H1 (cell line): ENCODE data around the gene PKP3. TPM values are rescaled to one million over a fixed set of nuclear protein-coding genes. Genes with fewer than 3 reads are reported as not detected.

ENCODE experiments used
- CTCF ChIA-PET: fragments of 300-600 bp; sonication (Branson Sonifier 250); formaldehyde crosslinking; loops from one replicate; lab custom pipeline; 2021; ENCODE audit not compliant: partially characterized antibody; lab: Charles Lee
- POLR2A ChIA-PET: fragments of 300-600 bp; sonication (Branson Sonifier 250); formaldehyde crosslinking; loops from one replicate; lab custom pipeline; 2021; ENCODE audit warnings: inconsistent platforms; ENCODE audit not compliant: partially characterized antibody; lab: Charles Lee
- DNase-seq, 2 experiments: peaks; one replicate each; pipeline versions ENCODE4 v3.0.0 to v3.0.0-alpha.2; 2010 to 2022; ENCODE audit warnings: low spot score in 2 of 2, low read depth in 1 of 2, mixed read lengths in 1 of 2
- FAIRE-seq: peaks from 2 replicates; lab custom pipeline; 2011; peaks lifted over from hg19 to GRCh38; lab: Jason Lieb, UNC
- H2AFZ ChIP-seq: 2 replicates; pipeline ENCODE4 v1.8.1; 2012; ENCODE audit warnings: low read length, inconsistent platforms
- H2AK5ac ChIP-seq: 2 replicates; pipeline ENCODE4 v1.6.1; 2013; ENCODE audit warnings: low read depth, low read length
- H2BK120ac ChIP-seq: replicated peaks from 2 replicates; pipeline ENCODE3; 2013; ENCODE audit warnings: low read depth, low read length, inconsistent platforms
- H2BK12ac ChIP-seq: 2 replicates; pipeline ENCODE4 v1.6.1; 2013; ENCODE audit warnings: low read depth, low read length
- H2BK15ac ChIP-seq: 2 replicates; pipeline ENCODE4 v1.6.1; 2013; ENCODE audit warnings: low read length
- H2BK20ac ChIP-seq: 2 replicates; pipeline ENCODE4 v1.6.1; 2013; ENCODE audit warnings: low read length
- H2BK5ac ChIP-seq: 2 replicates; pipeline ENCODE4 v1.6.1; 2013; ENCODE audit warnings: low read depth, low read length
- H3K14ac ChIP-seq: 2 replicates; pipeline ENCODE4 v1.6.1; 2013; ENCODE audit warnings: inconsistent platforms; ENCODE audit not compliant: insufficient read length
- H3K18ac ChIP-seq: 2 replicates; pipeline ENCODE4 v1.6.1; 2013; ENCODE audit warnings: low read length; ENCODE audit errors: extremely low read depth
- H3K23ac ChIP-seq: 2 replicates; pipeline ENCODE4 v1.6.1; 2013; ENCODE audit warnings: inconsistent platforms; ENCODE audit not compliant: insufficient read length
- H3K23me2 ChIP-seq: 2 replicates; pipeline ENCODE4 v1.6.1; 2013; ENCODE audit warnings: low read depth, low read length
- H3K27ac ChIP-seq: 2 replicates; pipeline ENCODE4 v1.6.1; 2011; ENCODE audit warnings: low read depth, low read length, inconsistent platforms
- H3K27me3 ChIP-seq, 4 experiments: replicated peaks in 1 of 4; 1 replicate in 1 of 4; 2 replicates in 3 of 4; pipeline versions ENCODE4 v1.6.1 to v1.8.1; 2011 to 2013; ENCODE audit warnings: low read length in 3 of 4, mild to moderate bottlenecking in 3 of 4, inconsistent platforms in 2 of 4, mixed read lengths in 2 of 4, moderate library complexity in 1 of 4; ENCODE audit not compliant: control insufficient read depth in 3 of 4, insufficient read depth in 3 of 4; ENCODE audit errors: extremely low read depth in 1 of 4
- H3K36me3 ChIP-seq, 4 experiments: 2 replicates each; pipeline versions ENCODE4 v1.6.1 to v1.8.1; 2011 to 2013; ENCODE audit warnings: mild to moderate bottlenecking in 4 of 4, low read length in 3 of 4, moderate library complexity in 2 of 4, control low read depth in 1 of 4, inconsistent platforms in 1 of 4; ENCODE audit not compliant: insufficient read depth in 4 of 4, control insufficient read depth in 2 of 4
- H3K4ac ChIP-seq: replicated peaks from 2 replicates; pipeline ENCODE3; 2013; ENCODE audit warnings: low read length, low read depth, mixed read lengths, inconsistent platforms; ENCODE audit not compliant: insufficient read length
- H3K4me1 ChIP-seq, 4 experiments: replicated peaks in 1 of 4; 1 replicate in 1 of 4; 2 replicates in 3 of 4; pipeline versions ENCODE4 v1.6.1 to v1.8.1; 2011 to 2013; ENCODE audit warnings: low read length in 3 of 4, inconsistent platforms in 2 of 4, mixed read lengths in 1 of 4; ENCODE audit not compliant: insufficient read depth in 4 of 4, control insufficient read depth in 3 of 4
- H3K4me2 ChIP-seq, 2 experiments: 2 replicates each; pipeline versions ENCODE4 v1.6.1 to v1.8.1; 2011 to 2013; ENCODE audit warnings: low read depth in 2 of 2, low read length in 2 of 2, control low read depth in 1 of 2, inconsistent platforms in 1 of 2, mild to moderate bottlenecking in 1 of 2; ENCODE audit not compliant: insufficient read depth in 1 of 2
- H3K4me3 ChIP-seq, 4 experiments: fragments of 200-600, 300-600 bp in 1 of 4; sonication (generic), shearing (Covaris generic), sonication (Bioruptor Twin) in 1 of 4; 2 replicates each; pipeline versions ENCODE4 v1.5.1 to v1.8.1; 2011 to 2016; ENCODE audit warnings: low read length in 4 of 4, low read depth in 3 of 4, control low read depth in 2 of 4, inconsistent platforms in 2 of 4, mild to moderate bottlenecking in 2 of 4, mixed read lengths in 1 of 4, moderate library complexity in 1 of 4; ENCODE audit not compliant: insufficient read depth in 2 of 4; ENCODE audit errors: extremely low read depth in 1 of 4
- H3K56ac ChIP-seq: replicated peaks from 2 replicates; pipeline ENCODE3; 2013; ENCODE audit warnings: low read depth, mild to moderate bottlenecking, mixed read lengths, low read length, inconsistent platforms; ENCODE audit not compliant: insufficient read length
- H3K79me1 ChIP-seq: 2 replicates; pipeline ENCODE4 v1.6.1; 2013; ENCODE audit warnings: low read depth, low read length, control low read depth
- H3K79me2 ChIP-seq, 2 experiments: 2 replicates each; pipeline versions ENCODE4 v1.6.1 to v1.8.1; 2012 to 2013; ENCODE audit warnings: low read length in 2 of 2, mild to moderate bottlenecking in 2 of 2, inconsistent platforms in 1 of 2; ENCODE audit not compliant: insufficient read depth in 2 of 2, control insufficient read depth in 1 of 2
- H3K9ac ChIP-seq, 4 experiments: replicated peaks in 1 of 4; 1 replicate in 1 of 4; 2 replicates in 3 of 4; pipeline versions ENCODE4 v1.6.1 to v1.8.1; 2011 to 2013; ENCODE audit warnings: low read depth in 3 of 4, low read length in 3 of 4, control low read depth in 2 of 4, mild to moderate bottlenecking in 2 of 4, moderate library complexity in 2 of 4, inconsistent platforms in 1 of 4; ENCODE audit errors: extremely low read depth in 1 of 4
- H3K9me3 ChIP-seq, 2 experiments: 2 replicates each; pipeline versions ENCODE4 v1.6.1 to v1.8.1; 2012 to 2013; ENCODE audit warnings: mild to moderate bottlenecking in 2 of 2, moderate library complexity in 2 of 2, control low read depth in 1 of 2, inconsistent platforms in 1 of 2, low read depth in 1 of 2, low read length in 1 of 2, mixed read lengths in 1 of 2; ENCODE audit not compliant: insufficient read depth in 2 of 2
- H4K20me1 ChIP-seq, 2 experiments: replicated peaks in 1 of 2; 2 replicates each; pipeline versions ENCODE3 to v1.8.1; 2011 to 2013; ENCODE audit warnings: inconsistent platforms in 2 of 2, low read length in 2 of 2, mild to moderate bottlenecking in 1 of 2; ENCODE audit not compliant: insufficient read depth in 2 of 2, control insufficient read depth in 1 of 2
- H4K5ac ChIP-seq: 2 replicates; pipeline ENCODE4 v1.6.1; 2013; ENCODE audit warnings: low read length, low read depth, mixed read lengths, inconsistent platforms; ENCODE audit not compliant: insufficient read length
- H4K8ac ChIP-seq: 2 replicates; pipeline ENCODE4 v1.8.0; 2013; ENCODE audit warnings: mild to moderate bottlenecking, moderate library complexity, low read length, inconsistent platforms; ENCODE audit not compliant: insufficient read depth; ENCODE audit errors: extremely low read depth
- H4K91ac ChIP-seq: replicated peaks from 2 replicates; pipeline ENCODE3; 2013; ENCODE audit warnings: low read length, mixed read lengths, inconsistent platforms; ENCODE audit not compliant: insufficient read length
- ASH2L ChIP-seq: fragments of 200-600, 300-600 bp; sonication (generic); IDR thresholded peaks from one replicate; pipeline ENCODE4 v1.7.1; 2017; ENCODE audit warnings: low read length
- CBX8 ChIP-seq: fragments of 300-800, 300-1000 bp; sonication (generic); IDR thresholded peaks from 2 replicates; pipeline ENCODE4 v1.7.1; 2016; ENCODE audit warnings: low read depth, low read length, borderline replicate concordance
- EZH2 ChIP-seq: fragments of 200-600 bp; sonication (generic); IDR thresholded peaks from 2 replicates; pipeline ENCODE4 v1.7.1; 2012; ENCODE audit warnings: low read depth, mild to moderate bottlenecking, moderate library complexity, low read length, inconsistent platforms; ENCODE audit not compliant: severe bottlenecking
- FOSL1 ChIP-seq: IDR thresholded peaks from 2 replicates; pipeline ENCODE4 v1.6.1; 2011; ENCODE audit warnings: mild to moderate bottlenecking, low read depth, low read length, moderate library complexity; ENCODE audit not compliant: insufficient read depth
- KDM1A ChIP-seq: fragments of 200-600, 300-600 bp; sonication (generic); IDR thresholded peaks from 2 replicates; pipeline ENCODE4 v1.7.1; 2016; ENCODE audit warnings: mild to moderate bottlenecking, low read length, borderline replicate concordance
- TAF7 ChIP-seq: optimal IDR thresholded peaks from 2 replicates; pipeline ENCODE3; 2011; ENCODE audit warnings: low read depth, mild to moderate bottlenecking, inconsistent platforms, low read length, moderate library complexity, borderline replicate concordance
- USF2 ChIP-seq: IDR thresholded peaks from 2 replicates; pipeline ENCODE4 v1.6.1; 2011; ENCODE audit warnings: low read length, improper control_type of control experiment
- WGBS, 2 experiments: shearing (Covaris generic) in 1 of 2; methylation state at CpG; one replicate each; pipeline versions ENCODE4 v1.1.6 to v1.1.7; 2013 to 2015; ENCODE audit warnings: low lambda C conversion rate in 2 of 2, mixed read lengths in 2 of 2, inconsistent platforms in 1 of 2, low coverage in 1 of 2, missing lambda C conversion rate in 1 of 2; ENCODE audit not compliant: insufficient replicate concordance in 2 of 2, insufficient coverage in 1 of 2, insufficient read length in 1 of 2; ENCODE audit errors: extremely low coverage in 1 of 2, missing lambda C conversion rate in 1 of 2; 5-methylcytosine and 5-hydroxymethylcytosine counted together
- polyA plus RNA-seq, 7 experiments: library from polyadenylated mRNA; depleted of rRNA in 3 of 7; stranded (reverse) in 5 of 7; unstranded in 2 of 7; fragments of >200 nt in 5 of 7; fragments of 200-250 nt in 2 of 7; gene quantifications; 1 replicate in 5 of 7; 2 replicates in 1 of 7; 4 replicates in 1 of 7; pipeline versions ENCODE4 v1.2.1 to v1.2.3, GENCODE V29; 2011 to 2013; ENCODE audit warnings: missing spikeins in 2 of 7, mixed read lengths in 2 of 7
- total RNA-seq: library from RNA; stranded (reverse); fragmentation: NEBNext Ultra II Directional; extraction: Animal tissue kit (Norgen Biotek cat#: 25700); gene quantifications from 2 replicates; pipeline ENCODE4 v1.2.1, GENCODE V29; 2021

The PKP3 gene
- total and polyA plus RNA-seq, 2 of the 8 experiments (the other 6 are each of a cell fraction or from before 2014, with no cell fraction given) = 16.7 to 28.7 TPM

GRCh38 chr11:426851-427250, 32.8 kb downstream of the PKP3 start:
- Histone ChIP-seq H4K91ac (no peak overlapping the region), H3K79me1 (no peaks in the 10 kb centered on the region), H3K27me3 (no peaks in the 10 kb centered on the region), H4K5ac (no peak overlapping the region), H3K14ac (no peak overlapping the region), H3K23ac (no peak overlapping the region), H2BK12ac (no peak overlapping the region), H3K9me3 (no peaks in the 10 kb centered on the region), H3K4me1 (no peaks in the 10 kb centered on the region; a peak in 1 of 7 replicates), H4K20me1 (no peaks in the 10 kb centered on the region), H3K79me2 (no peaks in the 10 kb centered on the region), H3K56ac (no peak overlapping the region), H2AFZ (no peak overlapping the region), H4K8ac (no peak overlapping the region), H3K23me2 (no peaks in the 10 kb centered on the region), H3K9ac (no peak overlapping the region), H2AK5ac (no peak overlapping the region), H3K4me2 (no peak overlapping the region), H2BK5ac (no peak overlapping the region), H3K36me3 (no peaks in the 10 kb centered on the region), H2BK15ac (no peak overlapping the region), H3K4ac (no peak overlapping the region), H2BK120ac (no peak overlapping the region), H3K27ac (no peak overlapping the region), H3K4me3 (no peak overlapping the region), H3K18ac (no peak overlapping the region), H2BK20ac (no peak overlapping the region)
- TF ChIP-seq USF2 (no peak), TAF7 (no peak), FOSL1 (no peak), CBX8 (no peak), ASH2L (no peak), KDM1A (no peak), EZH2 (no peak)
- WGBS, 2 experiments = 94% methylated on average over 8 of the region's 8 CpGs; no CpG with 5 or more reads in 1 of the 2 experiments
- DNase-seq = no peak
- POLR2A ChIA-PET = interaction anchor here (1.3 to 3.7 kb wide), 4 partner anchors 11 to 24 kb away, joined by 4 to 23 read pairs (median 5); partner anchors contain the start of genes PTDSS2 and SIGIRR
- CTCF ChIA-PET = interaction anchor here (0.7 to 1.9 kb wide), 3 partner anchors 12 to 22 kb away, joined by 3 to 6 read pairs (median 3); partner anchors contain the start of gene SIGIRR
- no peak for FAIRE-seq
